ENCODE data around the gene TDG.
"Not testable (repeated sequence)": the region's sequence is repeated elsewhere in the genome, so short reads cannot be mapped to it uniquely, and the experiment has no call there.

The TDG gene

DNA sequence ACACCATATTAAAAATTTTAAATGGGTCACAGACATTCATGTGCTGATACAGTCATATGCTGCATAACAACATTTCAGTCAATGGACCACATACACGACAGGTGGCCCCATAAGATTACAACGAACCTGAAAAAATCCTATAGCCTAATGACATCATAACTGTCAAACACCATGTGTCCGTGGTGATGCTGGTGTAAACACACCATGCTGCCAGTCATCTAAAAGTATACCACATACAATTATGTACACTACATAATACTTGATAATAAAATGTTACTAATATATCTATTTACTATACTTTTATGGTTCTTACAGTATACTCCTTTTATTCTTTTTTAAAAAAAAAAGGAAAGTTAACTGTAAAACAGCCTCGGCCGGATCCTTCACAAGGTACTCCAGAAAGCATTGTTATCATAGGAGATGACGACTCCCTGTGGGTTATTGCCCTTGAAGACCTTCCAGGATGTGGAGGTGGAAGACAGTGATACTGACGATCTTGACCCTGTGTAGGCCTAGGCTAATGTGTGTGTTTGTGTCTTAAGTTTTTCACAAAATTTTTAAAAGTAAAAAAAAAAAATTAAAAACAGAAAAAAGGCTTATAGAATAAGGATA lies 5.0 kb upstream of the TDG start:
- no peak for DNase-seq

DNA sequence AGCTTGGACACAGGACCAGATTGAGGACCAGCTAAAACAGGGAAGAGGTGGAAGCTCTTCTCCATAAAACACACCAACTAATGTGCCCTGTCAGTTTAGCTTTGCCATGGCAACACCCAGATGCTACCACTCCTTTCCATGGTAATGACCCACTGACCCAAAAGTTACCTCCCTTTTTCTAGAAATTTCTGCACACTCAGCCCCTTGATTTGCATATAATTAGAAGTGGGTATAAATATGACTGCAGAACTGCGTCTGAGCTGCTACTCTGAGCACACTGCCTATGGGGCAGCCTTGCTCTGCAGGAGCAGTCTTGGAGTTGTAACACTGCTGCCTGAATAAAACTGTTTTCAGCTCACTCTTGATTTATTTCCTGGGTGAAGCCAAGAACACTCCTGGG lies 3.2 kb upstream of the TDG start:
- DNase-seq = no peak

DNA sequence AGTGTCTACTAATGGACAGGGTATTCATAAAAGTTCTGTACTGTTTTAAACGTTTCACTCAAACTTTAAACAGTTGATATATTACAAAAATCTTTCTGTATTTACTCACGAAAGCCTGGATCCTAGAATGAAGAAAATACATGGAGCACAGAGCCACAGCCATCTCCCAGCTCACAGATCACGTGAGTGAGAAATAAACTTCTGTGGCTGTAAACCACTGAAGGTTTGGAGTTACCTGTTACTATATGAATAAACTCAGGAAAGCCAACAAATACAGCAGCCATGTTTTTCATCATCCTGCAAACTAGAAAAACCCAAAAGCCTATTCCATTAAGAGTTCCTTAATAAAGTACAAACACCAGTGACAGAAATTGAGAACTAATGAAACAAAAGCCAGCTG lies 867 bp upstream of the TDG start:
- DNase-seq = no peak

DNA sequence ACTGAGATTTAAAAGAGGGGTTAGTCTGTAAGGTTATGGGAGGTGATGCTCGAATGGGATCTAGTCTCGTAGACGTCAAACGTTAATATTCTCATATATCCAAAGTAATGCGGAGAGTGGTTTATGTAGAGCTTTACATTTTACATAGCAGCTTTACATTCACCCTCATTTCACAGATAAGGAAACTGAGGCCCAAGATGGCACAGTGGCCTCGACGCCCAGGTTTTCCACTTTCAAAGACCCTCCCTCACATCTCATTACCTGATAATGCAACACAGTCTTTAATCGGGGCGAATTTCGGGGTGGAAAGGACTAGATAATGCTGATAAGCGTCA lies 450 bp upstream of the TDG start:
- DNase-seq = no peak

DNA sequence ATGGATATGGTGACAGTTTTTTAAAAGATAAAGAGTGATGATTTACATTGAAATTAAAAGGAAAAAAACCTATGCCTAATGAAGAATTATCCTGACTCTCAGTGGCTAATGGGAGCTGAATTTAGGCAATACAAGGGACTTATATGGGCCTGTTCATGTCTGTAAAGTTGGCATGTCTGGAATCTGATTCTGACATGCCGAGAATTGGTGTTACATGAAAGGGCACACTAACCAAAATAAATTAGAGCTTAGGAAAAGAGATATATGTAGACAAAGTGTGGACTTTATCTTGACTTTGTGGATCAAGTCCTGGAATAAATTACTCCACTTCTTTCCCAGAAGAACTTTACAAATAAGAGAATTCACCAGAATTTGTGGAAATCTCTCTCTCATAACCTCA lies 1.1 kb downstream of the TDG start:
- DNase-seq = no peak

DNA sequence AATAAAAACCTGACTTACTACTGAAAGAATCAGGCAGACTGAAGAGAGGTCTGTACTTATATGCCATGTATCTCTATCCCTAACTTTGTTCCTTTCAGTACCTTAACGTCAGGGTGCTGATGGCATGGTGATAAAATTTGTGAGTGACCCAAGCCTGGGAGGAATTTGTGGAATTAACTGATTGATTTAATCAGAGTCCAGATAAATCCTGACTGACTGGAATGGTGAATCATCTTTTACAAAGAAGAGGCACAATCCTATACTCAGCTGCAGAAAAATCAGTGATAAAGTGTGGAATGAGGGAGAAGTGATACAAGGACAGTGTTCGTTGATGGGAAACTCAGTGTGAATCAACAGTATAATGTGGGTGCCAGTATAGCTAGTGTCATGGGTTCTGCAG lies 3.7 kb downstream of the TDG start:
- DNase-seq = no peak

DNA sequence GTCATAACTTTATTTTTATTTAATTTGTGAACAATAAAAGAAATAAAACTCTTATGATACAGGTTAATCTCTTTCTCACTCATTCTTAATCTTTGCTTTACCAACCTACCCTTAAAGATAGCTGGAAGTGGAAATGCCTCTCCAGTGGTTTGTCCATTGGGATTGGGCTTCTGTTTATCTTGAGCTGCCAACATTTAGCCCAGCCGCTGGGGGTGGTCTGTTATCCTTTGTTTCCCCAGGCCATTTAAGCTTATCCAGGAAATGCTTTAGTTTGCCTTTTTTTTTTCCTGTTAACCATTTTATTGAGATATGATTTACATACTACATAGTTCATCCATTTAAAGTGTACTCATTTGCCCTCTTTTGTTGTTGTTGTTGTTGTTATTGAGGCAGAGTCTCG lies 8.2 kb downstream of the TDG start:
- no peak for DNase-seq

DNA sequence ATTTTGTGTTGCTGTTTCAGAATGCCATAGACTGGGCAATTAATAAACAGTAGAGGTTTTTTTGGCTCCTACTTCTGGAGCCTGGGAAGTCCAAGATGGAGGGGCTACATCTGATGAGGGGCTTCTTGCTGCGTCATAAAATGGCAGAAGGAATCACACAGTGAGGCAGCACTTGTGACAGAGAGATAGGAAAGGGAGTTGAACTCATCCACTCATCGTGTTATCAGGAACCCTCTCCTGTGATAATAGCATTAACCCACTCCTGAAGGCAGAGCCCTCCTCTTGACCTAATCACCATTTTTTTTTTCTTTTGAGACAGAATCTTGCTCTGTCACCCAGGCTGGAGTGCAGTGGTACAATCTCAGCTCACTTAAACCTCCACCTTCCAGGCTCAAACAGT lies 9.7 kb downstream of the TDG start:
- DNase-seq = no peak

DNA sequence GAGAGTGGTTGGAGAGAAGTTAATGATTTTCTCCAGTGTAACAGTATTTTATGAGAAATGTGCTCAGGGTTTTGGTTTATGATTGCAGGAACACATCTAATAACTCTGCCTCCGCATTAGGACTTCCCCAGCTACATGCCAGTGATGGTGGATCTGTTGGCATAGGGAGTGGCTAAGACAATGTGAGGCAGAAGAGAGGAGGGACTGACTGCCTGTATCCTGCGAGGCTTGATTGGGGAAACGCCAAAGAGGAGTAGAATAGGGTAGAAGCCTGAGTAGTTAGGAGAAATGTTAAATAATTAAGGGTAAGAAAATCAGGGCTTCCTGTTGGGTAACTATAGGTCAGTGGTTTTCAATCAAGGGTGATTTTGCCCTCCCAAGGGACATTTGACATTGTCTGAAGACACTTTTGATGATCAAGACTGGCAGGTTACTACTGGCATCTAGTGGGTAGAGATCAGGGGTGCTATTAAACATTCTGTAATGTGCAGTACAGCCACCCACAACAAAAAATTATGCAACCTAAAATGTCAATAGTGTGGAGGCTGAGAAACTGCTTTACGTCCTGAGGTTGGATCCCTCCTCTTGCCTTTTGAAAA lies 12.8 kb downstream of the TDG start:
- no peak for DNase-seq

DNA sequence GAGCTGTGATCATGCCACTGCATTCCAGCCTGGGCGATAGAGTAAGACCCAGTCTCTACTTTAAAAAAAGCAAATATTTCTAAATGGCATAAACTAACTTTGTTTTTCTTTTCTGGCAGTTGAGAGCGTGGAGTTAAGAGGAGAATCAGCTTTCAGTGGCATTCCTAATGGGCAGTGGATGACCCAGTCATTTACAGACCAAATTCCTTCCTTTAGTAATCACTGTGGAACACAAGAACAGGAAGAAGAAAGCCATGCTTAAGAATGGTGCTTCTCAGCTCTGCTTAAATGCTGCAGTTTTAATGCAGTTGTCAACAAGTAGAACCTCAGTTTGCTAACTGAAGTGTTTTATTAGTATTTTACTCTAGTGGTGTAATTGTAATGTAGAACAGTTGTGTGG lies 21.2 kb downstream of the TDG start:
- DNase-seq = no peak

DNA sequence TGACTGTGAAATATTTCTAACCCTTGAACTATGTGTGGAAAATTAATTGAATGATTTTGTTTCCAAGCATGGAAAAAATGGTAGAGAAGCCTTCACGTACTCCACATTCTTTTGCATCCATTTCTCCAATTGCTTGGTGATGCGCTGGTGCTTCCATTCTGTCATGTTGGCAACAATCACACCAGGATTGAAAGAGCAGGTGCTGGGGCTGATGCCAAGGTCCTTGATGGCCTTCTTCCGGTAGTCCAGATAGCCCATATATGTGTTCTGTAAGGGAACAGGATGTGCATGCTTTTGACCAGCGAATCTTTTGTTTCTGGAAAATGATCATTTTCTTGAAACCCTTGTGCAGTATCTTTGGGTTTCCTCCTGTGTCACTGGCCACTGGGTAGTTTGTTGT lies 28.6 kb downstream of the TDG start:
- DNase-seq = no peak

DNA sequence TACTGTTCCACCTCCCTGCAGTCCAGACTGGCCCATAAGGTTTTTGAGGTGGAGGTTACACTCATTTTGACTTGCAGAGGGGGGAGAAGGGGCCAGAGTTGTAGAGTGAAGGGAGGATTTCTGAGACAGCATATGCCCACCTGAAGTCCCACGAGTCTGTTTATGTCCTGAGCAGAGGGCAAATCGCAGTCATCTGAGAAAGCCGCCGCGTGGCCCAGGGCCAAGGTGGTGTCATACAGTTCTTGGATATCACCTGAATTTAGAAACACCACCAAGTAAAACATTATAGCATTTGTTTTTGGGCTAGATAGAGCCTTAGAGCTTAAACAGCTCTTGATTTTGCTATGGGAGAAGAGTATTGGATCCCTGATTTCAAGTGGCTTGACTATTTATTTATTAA lies 30.9 kb downstream of the TDG start:
- DNase-seq = no peak

DNA sequence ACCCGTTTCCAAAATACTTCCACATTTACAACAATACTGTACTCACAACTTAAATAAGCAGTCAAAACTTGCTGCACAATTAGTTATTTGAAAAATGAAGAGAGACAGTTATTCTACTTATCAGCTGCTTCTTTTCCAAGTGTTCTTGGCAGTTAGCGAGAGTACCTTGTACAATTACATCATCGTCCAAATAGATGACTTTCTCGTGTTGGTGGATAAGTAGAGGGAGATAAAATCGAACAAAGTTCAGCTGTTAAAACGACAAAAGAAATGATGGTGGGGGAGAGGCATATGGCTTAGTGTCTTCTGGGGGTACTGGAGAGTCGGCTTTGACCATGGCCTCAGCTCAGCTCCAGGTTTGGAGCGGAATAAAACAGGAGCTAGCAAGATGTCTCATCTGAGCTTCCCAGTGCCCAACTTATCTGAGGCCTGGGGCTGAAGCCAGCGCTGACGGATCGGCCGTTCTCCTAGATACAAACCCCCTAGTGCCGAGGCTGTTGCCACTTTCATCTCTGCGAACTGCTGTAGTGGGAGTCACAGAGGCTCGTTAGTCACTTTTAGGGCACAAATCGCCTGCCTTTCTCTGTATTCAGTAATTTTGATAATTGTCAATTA lies 31.7 kb downstream of the TDG start:
- no peak for DNase-seq

DNA sequence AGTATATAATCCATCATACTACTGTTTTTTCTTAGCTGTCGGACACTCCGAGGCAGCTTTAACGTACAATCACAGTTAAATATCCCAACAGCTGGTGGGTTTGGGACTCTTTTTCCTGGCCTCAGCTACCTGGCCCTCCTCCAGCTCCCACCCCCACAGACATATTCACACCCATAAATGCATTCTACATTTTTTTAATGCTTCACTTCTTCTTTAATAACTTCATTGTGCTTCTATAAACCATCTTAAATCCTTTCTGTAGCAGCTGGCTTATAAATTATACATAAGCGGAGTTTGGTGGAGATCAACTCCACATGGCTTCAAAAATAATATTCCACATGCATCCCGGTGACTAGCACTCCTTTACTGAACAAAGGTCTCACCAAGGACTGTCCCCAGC lies 33.3 kb downstream of the TDG start:
- no peak for DNase-seq

DNA sequence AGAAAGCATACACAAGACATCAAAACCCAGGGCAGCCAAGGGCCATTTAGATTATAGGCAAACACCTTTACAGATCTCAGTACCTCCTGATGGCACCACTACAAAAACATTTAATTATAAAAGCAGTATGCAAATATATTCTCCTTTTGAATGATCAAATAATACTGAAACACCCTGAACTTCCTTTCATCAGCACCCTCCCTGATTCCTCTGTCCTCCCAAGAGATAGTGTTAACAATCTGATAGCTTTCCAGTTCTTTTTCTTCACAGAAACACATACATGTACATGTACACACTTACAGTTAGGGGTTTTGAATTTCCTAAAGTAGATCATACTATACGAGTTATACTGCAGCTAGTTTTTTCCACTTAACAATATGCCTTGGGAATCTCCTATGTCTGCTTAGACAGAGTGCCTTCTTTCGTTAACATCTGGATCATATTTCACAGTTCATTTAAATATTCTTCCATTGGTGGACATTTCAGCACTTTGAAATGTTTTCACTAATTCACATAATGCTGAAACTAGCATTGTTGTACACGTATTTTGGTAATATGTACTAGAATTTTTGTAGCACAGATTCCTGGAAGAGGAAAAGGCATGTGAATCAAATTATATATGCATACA lies 35.2 kb downstream of the TDG start:
- DNase-seq = no peak

DNA sequence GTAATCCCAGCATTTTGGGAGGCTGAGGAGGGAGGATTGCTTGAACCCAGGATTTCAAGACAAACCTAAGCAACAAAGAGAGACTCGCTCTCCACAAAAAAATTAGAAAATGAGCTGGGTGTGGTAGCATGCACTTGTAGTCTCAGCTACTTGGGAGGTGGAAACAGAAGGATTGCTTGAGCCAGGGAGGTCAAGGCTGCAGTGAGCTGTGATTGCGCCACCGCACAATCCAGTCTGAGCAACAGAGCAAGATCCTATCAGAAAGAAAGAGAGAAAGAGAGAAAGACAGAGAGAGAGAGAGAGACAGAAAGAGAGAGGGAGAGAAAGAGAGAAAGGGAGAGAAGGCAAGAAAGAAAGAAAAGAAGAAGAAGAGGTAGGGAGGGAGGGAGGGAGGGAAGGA lies 37.0 kb downstream of the TDG start:
- DNase-seq = no peak

DNA sequence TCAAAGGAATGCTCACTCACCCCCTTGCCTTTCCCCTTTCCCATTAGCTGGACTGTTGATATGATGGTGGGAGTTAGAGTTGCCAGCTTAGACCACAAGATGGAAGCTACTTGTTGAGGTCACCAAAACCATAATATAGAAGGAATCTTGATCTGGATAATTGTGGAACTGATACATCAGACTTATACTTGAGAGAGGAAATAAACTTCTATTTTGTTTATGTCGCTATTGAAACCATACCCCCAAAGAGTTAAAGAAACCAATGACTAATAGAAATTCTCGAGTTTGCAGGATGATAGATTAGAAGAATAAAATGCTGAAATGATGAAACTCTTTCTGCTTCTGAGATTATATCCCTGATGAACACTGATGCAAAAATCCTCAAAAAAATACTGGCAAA lies 37.9 kb downstream of the TDG start:
- no peak for DNase-seq

DNA sequence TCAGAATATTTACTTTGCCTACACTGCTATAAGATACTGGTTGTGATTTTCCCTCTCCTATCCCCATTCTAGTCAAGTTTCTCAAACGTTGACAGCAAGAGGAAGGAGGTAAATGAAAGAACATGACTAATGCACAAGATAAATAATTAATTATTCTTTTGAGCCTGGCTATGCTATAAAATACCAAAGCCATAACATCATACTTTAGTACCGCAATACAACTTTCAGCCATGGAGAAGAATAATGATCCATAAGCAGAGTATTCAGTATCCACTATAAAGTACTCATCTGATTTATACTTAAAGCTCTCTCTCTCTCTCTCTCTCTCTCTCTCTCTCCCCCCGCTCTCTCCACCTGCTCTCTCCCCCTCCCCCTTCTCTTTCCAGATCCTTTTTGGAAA lies 41.3 kb downstream of the TDG start:
- DNase-seq = no peak

DNA sequence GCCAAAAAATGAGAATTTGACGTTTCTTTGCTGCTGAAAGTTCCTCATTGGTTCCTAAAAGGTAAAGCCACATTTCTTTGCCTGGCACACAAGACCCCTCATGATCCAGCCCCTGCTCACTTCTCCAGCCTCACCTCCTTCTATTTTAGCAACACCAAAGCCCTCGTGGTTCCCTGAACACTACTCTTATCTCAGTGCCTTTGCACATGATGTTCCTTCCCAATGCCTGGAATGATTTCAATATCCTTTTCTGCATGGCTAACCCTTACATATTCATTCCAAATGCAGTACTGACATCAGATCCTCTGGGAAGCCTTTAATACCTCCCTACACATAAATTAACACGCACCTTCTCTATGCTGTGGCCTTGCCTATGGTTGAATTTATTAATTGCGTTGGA lies 44.4 kb downstream of the TDG start:
- no peak for DNase-seq

DNA sequence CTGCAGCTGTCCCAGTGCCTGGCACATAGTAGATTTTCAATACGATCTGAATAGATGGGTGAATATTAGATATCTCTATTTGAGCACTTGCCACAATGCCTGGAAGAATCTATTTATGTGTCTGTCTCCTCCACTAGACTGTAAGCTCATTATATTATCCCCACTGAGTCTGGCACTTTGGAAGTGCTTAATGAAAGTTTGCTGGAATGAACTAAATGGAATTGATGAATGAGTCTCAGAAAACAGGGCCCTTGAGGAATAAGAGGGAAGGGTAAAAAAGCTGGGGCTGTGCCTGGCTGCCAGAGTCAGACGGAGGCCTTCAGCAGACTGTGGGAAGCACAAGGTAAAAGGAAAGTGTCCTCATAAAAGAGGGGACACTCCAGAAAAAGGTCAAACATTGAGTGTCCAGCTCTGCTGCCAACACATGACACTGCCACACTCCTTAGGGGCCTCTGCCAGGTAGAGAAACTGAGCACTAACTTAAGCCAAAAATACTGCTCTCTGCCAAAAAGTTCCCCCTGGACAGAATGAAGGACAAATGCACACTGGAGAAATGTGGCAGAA lies 45.0 kb downstream of the TDG start:
- no peak for DNase-seq

DNA sequence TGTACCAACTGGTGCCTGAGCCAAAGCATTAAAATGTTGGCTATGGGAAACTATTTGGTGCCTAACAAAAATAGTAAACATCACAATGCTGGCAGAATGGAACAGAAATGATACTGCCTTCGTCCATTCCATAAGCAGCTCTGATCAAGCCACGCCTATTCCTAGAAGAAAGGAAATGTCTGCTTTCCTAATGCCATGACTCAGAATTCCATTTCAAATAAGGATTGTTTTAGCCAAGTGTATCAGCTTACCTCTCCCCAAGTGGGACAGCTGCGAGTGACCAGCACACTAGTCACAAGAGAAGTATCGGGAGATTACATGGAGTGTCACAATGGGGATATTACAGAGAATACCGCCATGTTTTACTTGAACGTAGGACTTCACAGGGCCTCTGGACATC lies 45.6 kb downstream of the TDG start:
- DNase-seq = no peak

DNA sequence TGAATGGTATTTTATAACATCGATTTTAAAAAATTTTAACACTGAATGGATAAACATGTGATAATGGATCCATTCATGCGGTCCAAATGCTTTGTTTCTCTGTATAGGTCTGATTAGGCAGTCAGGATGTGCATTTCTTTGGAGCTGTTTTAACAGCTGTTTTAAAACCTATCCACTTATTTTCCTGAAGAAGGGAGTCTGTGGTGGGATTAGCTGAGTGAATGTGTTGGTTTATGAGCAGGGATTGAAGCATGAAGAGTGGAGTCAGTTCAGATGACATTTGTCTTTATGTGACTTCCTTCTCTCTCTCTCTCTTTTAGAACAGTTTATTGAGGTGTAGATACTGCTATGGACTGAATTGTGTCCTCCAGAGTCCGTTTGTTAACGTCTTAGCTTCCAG lies 46.7 kb downstream of the TDG start:
- DNase-seq = no peak

DNA sequence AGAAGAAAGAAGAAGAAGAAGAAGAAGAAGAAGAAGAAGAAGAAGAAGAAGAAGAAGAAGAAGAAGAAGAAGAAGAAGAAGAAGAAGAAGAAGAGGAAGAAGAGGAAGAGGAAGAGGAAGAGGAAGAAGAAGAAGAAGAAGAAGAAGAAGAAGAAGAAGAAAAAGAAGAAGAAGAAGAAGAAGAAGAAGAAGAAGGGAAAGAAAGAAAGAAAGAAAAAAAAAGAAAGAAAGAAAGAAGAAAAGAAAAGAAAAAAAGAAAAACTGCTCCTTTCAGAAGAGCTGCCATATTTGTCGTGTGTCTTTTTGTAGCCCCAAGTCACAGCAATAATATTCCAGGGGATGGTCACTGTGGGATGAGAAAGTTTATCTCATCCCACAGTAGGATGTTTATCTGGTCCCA lies 56.2 kb downstream of the TDG start:
- DNase-seq = not testable (repeated sequence)

DNA sequence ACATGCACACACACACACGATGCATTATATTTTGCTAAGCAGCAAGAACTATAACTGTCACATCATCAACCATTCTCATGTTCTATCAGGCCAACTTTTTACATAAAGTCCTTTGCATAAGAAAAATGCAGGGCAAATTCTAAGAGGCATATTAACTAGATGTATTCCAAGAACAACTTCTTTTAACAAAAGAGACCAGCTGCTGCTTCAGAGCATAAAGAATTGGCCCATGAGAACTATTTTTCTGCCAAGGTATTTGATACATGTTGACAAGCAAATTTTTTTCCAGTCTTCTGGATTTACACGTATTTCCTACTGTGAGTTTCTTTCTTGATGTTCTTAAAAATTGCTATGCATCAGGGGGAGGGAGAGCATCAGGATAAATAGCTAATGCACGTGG lies 57.1 kb downstream of the TDG start:
- DNase-seq = no peak

Measured in activated CD4-positive, CD25-positive, alpha-beta regulatory T cell (primary cell).